Uterus (tissue), 4 donors: ENCODE results near the gene IL15RA. TPM values are rescaled to one million over a fixed set of nuclear protein-coding genes. Genes with fewer than 3 reads are reported as not detected.

ENCODE experiments used
- DNase-seq, 2 donors: peaks; one replicate each; pipeline ENCODE4 v3.0.0-alpha.2; 2019 to 2020
- H3K27ac ChIP-seq, 2 donors: fragments of 200-600 bp; sonication (generic); 1 replicate in 1 of 2; 2 replicates in 1 of 2; pipeline ENCODE4 v1.5.1; 2016 to 2018
- H3K27me3 ChIP-seq, 2 donors: fragments of 200-600 bp; sonication (generic); one replicate each; pipeline ENCODE4 v1.5.1; 2018 to 2019; ENCODE audit warnings: control low read depth in 1 of 2
- H3K36me3 ChIP-seq, 2 donors: fragments of 200-600 bp; sonication (generic); one replicate each; pipeline ENCODE4 v1.5.1; 2019; ENCODE audit warnings: control low read depth in 1 of 2
- H3K4me1 ChIP-seq, 2 donors: fragments of 200-600 bp; sonication (generic); one replicate each; pipeline ENCODE4 v1.5.1; 2018 to 2019; ENCODE audit warnings: control low read depth in 1 of 2
- H3K4me3 ChIP-seq, 2 donors: fragments of 200-600 bp; sonication (generic); 1 replicate in 1 of 2; 2 replicates in 1 of 2; pipeline ENCODE4 v1.5.1; 2018 to 2019; ENCODE audit warnings: mild to moderate bottlenecking in 1 of 2
- H3K9me3 ChIP-seq, 2 donors: fragments of 200-600 bp; sonication (generic); one replicate each; pipeline ENCODE4 v1.5.1; 2019; ENCODE audit warnings: control low read depth in 1 of 2
- POLR2A ChIP-seq, 2 donors: fragments of 450-650 bp; IDR thresholded peaks; one replicate each; pipeline ENCODE4 v1.6.1; 2016; ENCODE audit warnings: antibody characterized with exemption in 2 of 2, mild to moderate bottlenecking in 1 of 2, moderate library complexity in 1 of 2
- intact Hi-C: fragments of 100-400 bp; cut with DNase I; formaldehyde crosslinking; loops from one replicate; pipeline ENCODE4 v1.15.1; 2023; ENCODE audit warnings: low total_unique reads
- total RNA-seq, 4 donors: library from RNA; depleted of rRNA in 3 of 4; stranded (reverse); fragments of >200 nt in 3 of 4; gene quantifications; one replicate each; pipeline versions ENCODE4 v1.1.0 to v1.2.4, GENCODE V29; 2014 to 2023
- TF ChIP-seq, protein P1 (sequence below), 4 experiments: fragments of 200-600 bp in 2 of 4; fragments of 450-650 bp in 2 of 4; sonication (generic) in 2 of 4; IDR thresholded peaks; one replicate each; pipeline ENCODE4 v1.5.1; 2016 to 2019; ENCODE audit warnings: antibody characterized with exemption in 4 of 4, mild to moderate bottlenecking in 2 of 4, moderate library complexity in 1 of 4
- donor health status: DM: yes; HTN: yes; CAD: no.

The IL15RA gene
- total RNA-seq, 4 donors from 2014 or later = 1.6 to 42.5 (median 31.9) TPM

DNA sequence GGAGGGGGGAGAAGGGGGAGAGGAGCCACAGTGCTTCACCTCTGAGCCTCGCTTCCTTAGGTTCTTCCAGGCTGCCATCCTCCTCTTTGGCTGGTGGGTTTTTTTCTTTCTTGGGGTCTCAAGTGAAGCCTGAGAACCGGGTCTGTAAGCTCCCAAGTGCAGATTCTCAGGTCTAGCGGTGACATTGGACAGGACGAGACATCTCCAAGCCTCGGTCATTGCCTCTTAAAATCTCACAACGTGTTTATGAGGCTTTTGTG lies 817 bp upstream of the IL15RA start:
- peak in 1 of 2 donors; percentile 36 for DNase-seq
- Histone ChIP-seq H3K4me1 (no peaks in the 10 kb centered on the region), H3K9me3 (no peaks in the 10 kb centered on the region), H3K27me3 (no peaks in the 10 kb centered on the region), H3K27ac (peak overlapping the region; percentile 96 to 98), H3K4me3 (peak overlapping the region; percentile 79 to 82), H3K36me3 (no peaks in the 10 kb centered on the region)
- intact Hi-C loops = no loop called here
- TF ChIP-seq POLR2A (IDR thresholded peaks at IDR 0.05) = no peak
- TF ChIP-seq, protein P1, sequence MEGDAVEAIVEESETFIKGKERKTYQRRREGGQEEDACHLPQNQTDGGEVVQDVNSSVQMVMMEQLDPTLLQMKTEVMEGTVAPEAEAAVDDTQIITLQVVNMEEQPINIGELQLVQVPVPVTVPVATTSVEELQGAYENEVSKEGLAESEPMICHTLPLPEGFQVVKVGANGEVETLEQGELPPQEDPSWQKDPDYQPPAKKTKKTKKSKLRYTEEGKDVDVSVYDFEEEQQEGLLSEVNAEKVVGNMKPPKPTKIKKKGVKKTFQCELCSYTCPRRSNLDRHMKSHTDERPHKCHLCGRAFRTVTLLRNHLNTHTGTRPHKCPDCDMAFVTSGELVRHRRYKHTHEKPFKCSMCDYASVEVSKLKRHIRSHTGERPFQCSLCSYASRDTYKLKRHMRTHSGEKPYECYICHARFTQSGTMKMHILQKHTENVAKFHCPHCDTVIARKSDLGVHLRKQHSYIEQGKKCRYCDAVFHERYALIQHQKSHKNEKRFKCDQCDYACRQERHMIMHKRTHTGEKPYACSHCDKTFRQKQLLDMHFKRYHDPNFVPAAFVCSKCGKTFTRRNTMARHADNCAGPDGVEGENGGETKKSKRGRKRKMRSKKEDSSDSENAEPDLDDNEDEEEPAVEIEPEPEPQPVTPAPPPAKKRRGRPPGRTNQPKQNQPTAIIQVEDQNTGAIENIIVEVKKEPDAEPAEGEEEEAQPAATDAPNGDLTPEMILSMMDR (IDR thresholded peaks at IDR 0.05) = peak in 1 of 4 experiments; percentile 0

DNA sequence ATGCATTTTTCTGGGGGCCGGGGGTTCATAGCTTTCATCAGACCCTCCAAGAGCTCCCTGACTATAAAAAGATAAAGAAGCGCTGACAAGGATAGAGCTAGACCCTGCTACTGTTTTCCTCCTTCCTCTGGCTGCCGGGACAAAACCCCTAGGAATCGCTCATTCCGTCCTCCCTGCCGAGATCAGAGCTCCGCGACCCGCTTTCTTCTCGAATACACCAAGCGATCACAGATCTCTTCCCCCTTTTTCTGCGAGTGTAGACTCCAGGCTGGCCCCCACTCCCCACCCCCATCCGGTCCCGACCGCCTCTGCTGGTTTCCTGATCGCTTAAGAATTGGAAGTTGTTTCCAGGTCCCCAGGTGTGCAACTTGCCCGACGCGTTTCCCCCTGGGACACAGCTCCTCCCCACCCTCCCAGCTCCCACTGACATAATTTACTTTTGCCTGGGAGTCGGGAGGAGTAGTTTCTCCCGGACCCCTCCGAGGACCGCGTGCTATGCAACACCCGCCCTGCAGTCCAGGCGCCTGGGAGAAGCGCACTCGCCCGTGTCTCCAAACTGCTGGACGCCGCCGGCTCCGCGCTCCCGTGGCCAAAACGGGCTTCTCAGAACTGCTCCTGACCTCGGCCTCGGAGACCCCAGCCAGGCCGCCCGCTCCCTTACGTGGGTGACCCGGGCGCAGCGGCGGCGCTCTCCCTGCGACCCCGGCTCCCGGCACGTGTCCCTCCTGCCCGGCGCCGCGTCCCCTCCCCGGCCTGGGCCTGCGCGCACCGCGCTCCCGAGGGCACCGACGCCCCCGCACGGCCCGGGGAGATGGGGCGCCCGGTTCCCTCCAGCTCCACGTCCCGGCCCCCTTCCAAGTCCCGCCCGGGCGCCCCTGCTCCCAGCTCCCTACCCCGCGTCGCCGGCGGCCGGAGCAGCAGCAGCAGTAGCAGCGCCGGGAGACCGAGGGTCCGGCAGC lies 552 bp downstream of the IL15RA start:
- peak; percentile 50 to 66 for DNase-seq
- H3K9me3 ChIP-seq = no peaks in the 10 kb centered on the region
- H3K4me1 ChIP-seq = no peaks in the 10 kb centered on the region
- H3K4me3 ChIP-seq = peak overlapping the region; percentile 79 to 82
- H3K27ac ChIP-seq = peak overlapping the region; percentile 96 to 98
- no peaks in the 10 kb centered on the region for H3K36me3 ChIP-seq
- TF ChIP-seq, protein P1 (IDR thresholded peaks at IDR 0.05) = peak in 2 of 4 experiments; percentile 1 to 14
- no peak for TF ChIP-seq POLR2A (IDR thresholded peaks at IDR 0.05)
- H3K27me3 ChIP-seq = no peaks in the 10 kb centered on the region
- intact Hi-C loops = no loop called here

DNA sequence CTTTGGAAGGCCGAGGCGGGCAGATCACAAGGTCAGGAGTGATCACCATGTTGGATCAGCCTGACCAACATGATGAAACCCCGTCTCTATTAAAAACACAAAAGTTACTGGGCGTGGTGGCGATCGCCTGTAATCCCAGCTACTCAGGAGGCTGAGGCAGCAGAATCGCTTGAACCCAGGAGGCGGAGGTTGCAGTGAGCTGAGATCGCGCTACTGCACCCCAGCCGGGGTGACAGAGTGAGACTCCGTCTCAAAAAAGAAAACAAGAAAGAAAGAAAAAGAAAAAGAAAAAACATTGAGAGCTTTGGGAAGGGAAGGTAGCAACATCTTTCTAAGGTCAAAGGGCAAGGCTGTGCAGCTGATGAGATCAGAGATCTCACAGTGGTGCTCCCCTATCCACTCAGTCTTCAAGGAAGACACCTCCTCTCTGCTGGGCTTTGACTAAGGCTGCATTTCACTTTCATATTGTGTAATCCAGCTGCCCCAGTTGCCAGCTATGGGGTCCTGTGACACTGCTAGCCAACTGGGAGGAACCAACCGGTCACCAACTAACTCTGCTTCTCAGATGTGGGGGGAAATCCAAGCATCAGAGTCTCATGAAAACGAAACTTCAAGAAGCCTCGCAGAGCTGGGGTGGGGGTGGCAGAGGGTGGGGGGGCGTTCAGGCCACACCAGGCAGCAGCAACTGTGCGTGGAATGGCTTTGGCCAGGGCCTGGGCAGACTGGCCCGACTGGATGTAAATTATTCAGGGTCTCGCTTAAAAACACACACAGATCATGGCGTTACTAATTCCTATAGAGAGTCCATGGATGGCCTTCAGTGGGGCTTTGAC lies 1.5 kb downstream of the IL15RA start:
- H3K27ac ChIP-seq = peak overlapping the region; percentile 96 to 98
- no peaks in the 10 kb centered on the region for H3K36me3 ChIP-seq
- no peaks in the 10 kb centered on the region for H3K4me1 ChIP-seq
- no peaks in the 10 kb centered on the region for H3K27me3 ChIP-seq
- DNase-seq = peak; percentile 70 to 71
- TF ChIP-seq, protein P1 (IDR thresholded peaks at IDR 0.05) = no peak
- TF ChIP-seq POLR2A (IDR thresholded peaks at IDR 0.05) = peak in 1 of 2 donors; percentile 9
- H3K4me3 ChIP-seq = peak overlapping the region; percentile 79 to 82
- no peaks in the 10 kb centered on the region for H3K9me3 ChIP-seq
- intact Hi-C loops = no loop called here

DNA sequence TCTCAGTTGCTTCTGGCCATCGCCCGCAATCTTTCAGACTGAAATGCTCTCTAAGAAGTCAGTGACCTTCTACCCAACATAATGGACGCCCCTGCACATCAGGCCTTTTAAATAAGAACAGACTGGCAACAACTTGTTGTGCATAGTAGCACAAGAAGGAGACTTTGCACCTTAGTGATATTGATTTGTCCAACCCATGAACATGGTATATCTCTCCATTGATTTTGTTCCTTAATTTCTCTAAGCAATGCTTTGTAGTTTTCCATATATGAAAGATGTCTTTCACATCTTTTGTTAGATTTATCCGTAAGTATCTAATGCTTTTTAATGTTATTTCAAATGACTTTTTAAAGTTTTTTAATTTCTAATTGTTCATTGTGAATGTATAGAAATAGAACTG lies 4.3 kb downstream of the IL15RA start:
- intact Hi-C loops = no loop called here
- H3K36me3 ChIP-seq = no peaks in the 10 kb centered on the region
- H3K4me1 ChIP-seq = no peaks in the 10 kb centered on the region
- DNase-seq = no peak
- TF ChIP-seq POLR2A (IDR thresholded peaks at IDR 0.05) = no peak
- TF ChIP-seq, protein P1 (IDR thresholded peaks at IDR 0.05) = no peak
- no peak overlapping the region for H3K4me3 ChIP-seq
- H3K9me3 ChIP-seq = no peaks in the 10 kb centered on the region
- no peaks in the 10 kb centered on the region for H3K27me3 ChIP-seq
- peak overlapping the region; percentile 65 to 72 for H3K27ac ChIP-seq

DNA sequence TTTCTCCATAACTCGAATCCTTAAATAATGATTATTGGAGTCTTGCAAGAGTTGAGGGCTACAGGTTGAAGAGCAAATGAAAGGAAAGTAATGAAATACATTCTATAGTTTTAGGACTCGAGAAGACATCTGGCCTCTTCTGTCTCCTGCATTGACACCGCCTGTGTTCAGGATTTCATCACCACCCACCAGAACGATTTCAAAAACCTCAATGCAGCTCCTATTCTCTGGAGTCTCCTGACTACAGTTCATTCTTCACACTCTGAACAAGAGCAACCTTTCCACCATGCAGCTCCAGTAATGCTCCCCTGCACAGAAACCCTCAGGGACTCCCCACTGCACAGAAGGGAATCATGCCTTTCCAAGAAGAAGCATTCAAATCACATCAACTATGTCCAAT lies 5.5 kb downstream of the IL15RA start:
- DNase-seq = no peak
- Histone ChIP-seq H3K4me3 (no peak overlapping the region), H3K27me3 (no peaks in the 10 kb centered on the region), H3K36me3 (no peaks in the 10 kb centered on the region), H3K9me3 (no peaks in the 10 kb centered on the region), H3K27ac (peak overlapping the region; percentile 65 to 72), H3K4me1 (no peaks in the 10 kb centered on the region)
- intact Hi-C loops = no loop called here
- TF ChIP-seq, protein P1 (IDR thresholded peaks at IDR 0.05) = no peak
- no peak for TF ChIP-seq POLR2A (IDR thresholded peaks at IDR 0.05)
